SIG-M5 treated with dmso at 0.1 percent for 504 hours (cell line): Measurements from ENCODE around the gene CHAD.
"Not testable (repeated sequence)": the region's sequence is repeated elsewhere in the genome, so short reads cannot be mapped to it uniquely, and the experiment has no call there.

Experiments used
- DNase-seq: peaks from one replicate; lab custom pipeline; 2025; ENCODE audit not compliant: unreplicated experiment; lab: John Stamatoyannopoulos, UW

CHAD gene

DNA sequence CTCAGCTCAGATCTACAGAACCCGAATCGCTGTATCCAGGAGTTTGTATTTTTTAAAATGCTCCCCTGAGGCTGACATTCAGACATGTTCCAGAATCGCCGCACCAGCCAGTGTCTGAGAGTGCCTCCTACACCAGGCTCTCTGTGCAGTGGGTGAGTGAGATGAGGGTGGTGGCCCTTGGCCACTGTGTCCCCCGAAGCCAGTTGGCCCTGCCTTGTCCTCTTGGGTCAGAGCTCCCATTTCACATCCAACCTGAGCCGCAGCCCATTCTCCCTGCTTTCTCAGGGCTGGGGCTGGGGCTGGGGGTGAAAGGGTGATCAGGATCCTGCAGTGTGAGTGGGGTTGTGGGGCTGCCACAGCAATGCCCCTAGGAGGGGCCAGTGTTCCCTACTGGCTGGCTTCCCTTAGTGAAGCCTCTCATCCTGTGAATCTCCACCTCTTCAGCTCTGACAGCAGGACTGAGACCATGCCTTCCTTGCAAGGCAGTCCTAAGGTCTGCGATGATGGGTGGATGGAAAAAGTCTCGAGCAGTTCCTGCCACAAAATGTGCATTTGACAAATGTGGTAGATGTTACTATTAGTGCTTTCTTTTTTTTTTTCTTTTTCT is 26.6 kb upstream of the CHAD start:
- no peak for DNase-seq

- DNase-seq = no peak
Observed at GRCh38 chr17:50493744-50494143, 25.1 kb upstream of the CHAD start.

DNA sequence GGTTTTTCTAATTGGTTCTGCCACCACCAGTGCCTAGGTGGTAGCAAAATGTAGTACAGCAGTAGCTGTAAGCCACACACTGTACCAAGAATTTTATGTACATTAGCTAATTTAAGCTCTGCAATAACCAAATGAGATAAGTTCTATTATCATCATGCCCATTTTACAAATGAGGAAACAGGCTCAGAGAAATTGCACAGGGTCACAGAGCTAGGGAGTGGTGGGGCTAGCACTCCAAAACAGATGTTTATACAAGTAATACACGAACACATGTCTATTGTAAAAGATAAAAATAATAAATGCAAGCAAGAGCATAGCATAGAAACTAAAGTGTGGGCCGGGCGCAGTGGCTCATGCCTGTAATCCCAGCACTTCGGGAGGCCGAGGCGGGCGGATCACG is 23.5 kb upstream of the CHAD start:
- DNase-seq = no peak

DNA sequence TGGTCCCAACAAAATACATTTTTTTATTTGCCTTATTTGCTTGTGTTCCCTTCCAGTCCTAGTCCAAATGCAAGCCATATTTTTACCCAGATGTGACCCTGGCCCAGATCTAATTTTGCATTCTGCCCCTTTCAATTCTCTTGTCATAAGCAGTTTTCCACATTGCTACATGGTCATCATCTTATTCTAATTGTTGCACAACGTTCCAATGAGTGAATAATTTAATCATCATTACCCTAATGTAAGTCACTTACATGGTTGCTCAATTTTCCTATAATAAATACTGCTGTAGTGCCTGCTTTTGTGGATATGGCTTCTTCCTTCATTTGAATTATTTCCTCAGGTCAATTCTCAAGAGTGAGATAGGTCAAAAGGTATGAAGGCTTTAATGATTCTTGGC is 22.8 kb upstream of the CHAD start:
- no peak for DNase-seq

DNA sequence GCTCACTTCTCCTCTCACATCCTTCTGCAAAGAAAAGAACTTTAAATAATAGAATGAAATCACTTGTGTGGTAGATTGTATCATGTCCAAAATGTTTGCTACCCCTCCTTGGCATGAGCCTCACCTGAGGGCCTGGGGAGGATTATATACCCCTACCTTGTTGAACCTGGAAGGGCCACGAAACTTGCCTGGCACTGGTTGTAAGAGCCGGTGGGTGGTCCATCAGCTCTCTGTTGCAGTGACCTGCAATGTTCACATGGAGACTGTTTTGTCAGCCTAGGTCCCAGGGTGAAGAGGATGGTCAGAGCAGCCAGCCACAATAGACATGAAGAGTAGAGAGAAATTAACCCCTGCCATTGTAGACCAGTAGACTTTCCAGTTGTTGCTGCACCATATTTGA is 20.2 kb upstream of the CHAD start:
- no peak for DNase-seq

GRCh38 chr17:50487213-50488096 is 18.8 kb upstream of the CHAD start:
- no peak for DNase-seq

DNA sequence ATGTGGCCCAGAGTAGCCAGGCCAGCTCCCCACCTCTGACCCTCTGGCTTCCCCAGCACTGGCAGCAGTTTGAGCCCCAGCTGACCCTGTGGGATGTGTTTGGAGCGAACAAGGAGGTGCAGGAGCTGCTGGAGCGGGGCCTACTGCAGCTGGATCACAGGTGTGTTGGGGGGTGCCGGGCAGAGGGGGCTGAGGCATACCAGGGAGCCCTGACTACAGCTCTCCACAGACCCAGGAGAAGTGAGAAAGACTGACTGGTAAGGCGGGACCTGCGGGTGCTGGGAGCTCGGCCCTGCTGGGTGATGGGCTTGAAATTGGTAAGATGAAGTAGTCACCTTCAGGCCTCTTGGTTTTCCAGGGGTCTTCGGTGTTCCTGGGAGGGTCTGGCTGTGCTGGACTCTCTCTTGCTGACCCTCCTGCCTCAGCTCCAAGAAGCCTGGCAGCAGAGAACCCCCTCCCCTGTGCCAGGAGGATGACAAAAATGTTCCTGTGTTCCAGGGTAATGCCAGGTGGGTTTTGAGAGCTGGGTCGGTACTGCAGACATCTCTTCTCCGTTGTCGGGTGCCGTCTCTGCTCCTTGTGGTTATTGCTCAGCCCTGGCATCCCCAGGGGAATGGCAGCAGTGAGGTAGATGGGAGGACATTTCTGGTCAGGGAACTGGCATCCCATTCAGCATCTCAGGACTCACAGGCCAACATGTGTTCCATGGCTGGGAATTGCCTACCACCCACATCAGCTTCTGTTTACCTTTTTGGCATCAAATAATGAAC is 15.9 kb upstream of the CHAD start:
- no peak for DNase-seq

GRCh38 chr17:50483266-50483665 is 14.6 kb upstream of the CHAD start:
- no peak for DNase-seq

DNA sequence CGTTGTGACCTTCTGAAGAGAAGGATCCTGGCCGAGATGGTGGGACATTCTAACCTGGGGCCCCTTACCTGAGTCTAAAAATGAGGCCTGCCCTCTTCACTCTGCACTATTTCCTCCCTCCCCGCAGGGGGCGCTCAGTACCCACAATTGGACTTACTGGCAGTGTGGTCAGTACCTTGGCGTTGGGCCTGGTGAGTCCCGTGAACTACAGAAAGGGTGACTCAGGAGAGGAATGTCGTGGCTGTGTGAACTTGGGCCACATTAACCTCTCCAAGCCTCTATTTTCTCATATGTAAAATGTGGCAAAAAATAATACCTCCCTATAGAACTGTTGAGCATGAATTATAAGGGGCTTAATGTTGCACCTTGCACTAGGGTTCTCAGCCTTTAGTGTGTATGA is 13.8 kb upstream of the CHAD start:
- peak; percentile 79 for DNase-seq

DNA sequence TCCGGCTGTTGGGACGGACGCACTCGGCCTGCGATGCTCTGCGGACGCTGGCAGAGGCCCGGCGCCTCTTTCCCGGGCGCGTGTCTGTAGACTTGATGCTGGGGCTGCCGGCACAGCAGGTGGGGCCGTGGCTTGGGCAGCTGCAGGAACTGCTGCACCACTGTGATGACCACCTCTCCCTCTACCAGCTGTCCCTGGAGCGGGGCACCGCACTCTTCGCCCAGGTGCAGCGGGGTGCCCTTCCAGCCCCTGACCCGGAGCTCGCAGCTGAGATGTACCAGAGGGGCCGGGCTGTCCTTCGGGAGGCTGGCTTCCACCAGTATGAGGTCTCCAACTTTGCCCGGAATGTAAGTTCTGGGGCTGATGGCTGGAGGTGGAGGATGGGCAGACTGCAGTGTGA is 13.4 kb upstream of the CHAD start:
- no peak for DNase-seq

- no peak for DNase-seq
Observed at GRCh38 chr17:50481648-50482047, 13.0 kb upstream of the CHAD start.

- peak; percentile 64 for DNase-seq
Observed at GRCh38 chr17:50480854-50481490, 12.3 kb upstream of the CHAD start.

- no peak for DNase-seq
Observed at GRCh38 chr17:50480142-50480764, 11.6 kb upstream of the CHAD start.

- peak; percentile 85 for DNase-seq
Observed at GRCh38 chr17:50479522-50480141, 11.0 kb upstream of the CHAD start.

GRCh38 chr17:50478391-50479381 is 10.0 kb upstream of the CHAD start, which contains the start of gene RSAD1:
TSS of gene RSAD1 (plus strand) at chr17:50478860. CDS start at chr17:50478885, 25 bp downstream.
- peak; percentile 86 for DNase-seq

DNA sequence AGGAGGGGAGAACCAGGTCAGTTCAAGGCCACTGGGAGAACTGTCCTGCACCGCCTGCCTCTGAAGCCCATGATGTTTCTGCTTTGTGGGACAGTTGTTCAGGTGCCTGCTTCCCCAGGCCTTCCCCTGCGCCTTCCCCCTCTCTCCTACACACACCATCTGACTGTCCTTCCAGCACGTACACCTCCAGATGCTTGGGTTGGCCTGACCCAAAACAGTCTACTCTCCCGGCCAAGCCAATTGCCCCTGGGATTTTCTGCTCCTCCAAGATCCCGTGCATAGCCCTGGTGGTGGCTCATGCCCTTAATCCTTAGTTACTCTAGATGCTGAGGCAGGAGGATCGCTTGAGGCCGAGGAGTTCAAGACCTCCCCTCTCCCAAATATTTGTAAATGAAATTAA is 9.3 kb upstream of the CHAD start:
- DNase-seq = no peak

DNA sequence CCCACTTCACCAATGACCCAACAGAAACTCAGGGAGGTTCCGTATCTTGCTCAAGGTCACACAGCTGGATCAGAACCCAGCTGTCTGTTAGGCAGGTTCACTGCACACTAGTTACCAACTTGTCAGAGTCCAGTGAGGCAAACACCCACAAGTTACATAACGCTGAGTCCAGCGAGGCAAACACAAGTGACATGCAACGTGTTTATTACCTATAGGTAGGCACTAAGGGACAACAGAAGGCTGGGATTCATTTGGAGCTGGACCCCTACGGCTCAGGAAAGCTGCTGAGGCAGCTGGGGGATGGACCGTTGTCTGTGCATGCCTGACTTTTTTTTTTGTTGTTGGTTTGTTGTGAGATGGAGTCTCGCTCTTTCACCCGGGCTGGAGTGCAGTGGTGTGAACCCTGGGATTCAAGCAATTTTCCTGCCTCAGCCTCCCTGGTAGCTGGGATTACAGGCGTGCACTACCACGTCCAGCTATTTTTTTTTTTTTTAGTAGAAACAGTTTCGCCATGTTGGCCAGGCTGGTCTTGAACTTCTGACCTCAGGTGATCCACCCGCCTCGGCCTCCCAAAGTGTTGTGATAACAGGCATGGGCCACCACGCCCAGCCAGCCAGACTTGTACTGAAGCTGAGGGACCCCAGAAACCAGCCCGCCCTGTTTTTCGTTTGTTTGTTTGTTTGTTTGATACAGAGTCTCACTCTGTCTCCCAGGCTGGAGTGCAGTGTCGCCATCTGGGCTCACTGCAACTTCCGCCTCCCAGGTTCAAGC is 8.1 kb upstream of the CHAD start:
- no peak for DNase-seq

DNA sequence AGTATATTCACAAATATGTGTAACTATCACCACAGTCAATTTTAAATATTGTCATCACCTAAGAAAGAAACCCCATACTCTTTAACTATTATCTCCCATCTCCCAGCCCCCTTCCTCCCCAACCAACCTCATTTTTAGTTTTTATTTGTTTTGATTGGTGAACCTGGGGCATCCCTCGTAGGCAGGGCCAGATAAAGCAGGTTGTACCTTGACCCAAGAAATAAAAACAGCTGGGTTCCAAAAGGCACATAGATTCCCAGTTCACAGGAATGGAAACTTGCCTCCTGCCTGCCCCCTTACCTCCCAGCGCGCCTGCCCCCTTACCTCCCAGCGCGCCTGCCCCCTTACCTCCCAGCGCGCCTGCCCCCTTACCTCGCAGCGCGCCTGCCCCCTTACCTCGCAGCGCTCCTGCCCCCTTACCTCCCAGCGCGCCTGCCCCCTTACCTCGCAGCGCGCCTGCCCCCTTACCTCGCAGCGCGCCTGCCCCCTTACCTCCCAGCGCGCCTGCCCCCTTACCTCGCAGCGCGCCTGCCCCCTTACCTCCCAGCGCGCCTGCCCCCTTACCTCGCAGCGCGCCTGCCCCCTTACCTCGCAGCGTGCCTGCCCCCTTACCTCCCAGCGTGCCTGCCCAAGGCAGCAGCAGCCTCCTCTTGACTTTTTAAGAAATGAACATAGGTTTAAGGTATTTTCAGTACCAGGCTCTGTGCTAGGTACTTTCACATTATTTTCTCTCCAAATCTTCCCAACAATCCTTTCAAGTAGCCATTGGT is 7.3 kb upstream of the CHAD start:
- not testable (repeated sequence) for DNase-seq
